A673 (cell line): ENCODE measurements around the gene SDR39U1. TPM values are rescaled to one million over a fixed set of nuclear protein-coding genes. Genes with fewer than 3 reads are reported as not detected.
"Not testable (repeated sequence)": the region's sequence is repeated elsewhere in the genome, so short reads cannot be mapped to it uniquely, and the experiment has no call there.

ENCODE experiments used
- BruUV-seq: library from RNA; stranded (reverse); fragments of 400-500 nt; replicated peaks from 2 replicates; lab custom pipeline; 2021; lab: Mats Ljungman, UMichigan
- CTCF ChIA-PET: fragments of 300-600 bp; sonication (Branson Sonifier 250); formaldehyde crosslinking; loops from one replicate; lab custom pipeline; 2022; ENCODE audit warnings: antibody characterized with exemption; lab: Charles Lee
- POLR2A ChIA-PET: fragments of 300-600 bp; sonication (Branson Sonifier 250); formaldehyde crosslinking; loops from one replicate; lab custom pipeline; 2022; ENCODE audit warnings: antibody characterized with exemption; ENCODE audit not compliant: low non-redundant PET; lab: Charles Lee
- DNase-seq: peaks from one replicate; pipeline ENCODE4 v3.0.0-alpha.2; 2015; ENCODE audit warnings: low spot score
- H3K27ac ChIP-seq: fragments of 200-600 bp; sonication (generic); 2 replicates; pipeline ENCODE4 v1.5.1; 2016; ENCODE audit warnings: mixed run types, low read depth, mild to moderate bottlenecking, mixed read lengths, antibody characterized with exemption, low read length; ENCODE audit not compliant: poor library complexity, severe bottlenecking
- H3K27me3 ChIP-seq: fragments of 200-600 bp; sonication (generic); replicated peaks from 2 replicates; pipeline ENCODE4 v1.6.1; 2017; ENCODE audit warnings: mixed run types, low read depth, mild to moderate bottlenecking, mixed read lengths, antibody characterized with exemption, low read length; ENCODE audit not compliant: insufficient read depth, poor library complexity
- H3K36me3 ChIP-seq: fragments of 200-600 bp; sonication (generic); 2 replicates; pipeline ENCODE4 v1.6.1; 2016; ENCODE audit warnings: mixed run types, mild to moderate bottlenecking, mixed read lengths, antibody characterized with exemption, low read length; ENCODE audit not compliant: insufficient read depth, poor library complexity, severe bottlenecking
- H3K4me1 ChIP-seq: fragments of 200-600 bp; sonication (generic); 2 replicates; pipeline ENCODE4 v1.6.1; 2017; ENCODE audit warnings: mixed run types, mild to moderate bottlenecking, mixed read lengths, antibody characterized with exemption, low read length; ENCODE audit not compliant: insufficient read depth, poor library complexity, severe bottlenecking
- H3K4me3 ChIP-seq: fragments of 200-600 bp; sonication (generic); 2 replicates; pipeline ENCODE4 v1.5.1; 2016; ENCODE audit warnings: low read depth, mixed run types, mild to moderate bottlenecking, mixed read lengths, low read length; ENCODE audit not compliant: poor library complexity, severe bottlenecking
- H3K9me3 ChIP-seq: fragments of 200-600 bp; sonication (generic); 2 replicates; pipeline ENCODE4 v1.6.1; 2016; ENCODE audit warnings: mixed run types, low read depth, mild to moderate bottlenecking, mixed read lengths, antibody characterized with exemption, low read length; ENCODE audit not compliant: poor library complexity, severe bottlenecking
- CTCF ChIP-seq: fragments of 300-800, 200-600 bp; sonication (generic); conservative IDR thresholded peaks from 2 replicates; pipeline ENCODE4 v1.5.1; 2017; ENCODE audit warnings: low read depth, mild to moderate bottlenecking, antibody characterized with exemption, low read length, moderate library complexity, mixed read lengths
- EZH2 ChIP-seq: fragments of 200-600 bp; sonication (generic); IDR thresholded peaks from 2 replicates; pipeline ENCODE4 v1.6.1; 2017; ENCODE audit warnings: borderline replicate concordance, low read depth, mild to moderate bottlenecking, mixed read lengths, antibody characterized with exemption, low read length; ENCODE audit not compliant: poor library complexity, severe bottlenecking
- intact Hi-C: fragments of 100-400 bp; cut with micrococcal nuclease; formaldehyde crosslinking; loops from one replicate; pipeline ENCODE4 v1.10.0; 2022; ENCODE audit not compliant: unreplicated experiment
- total RNA-seq: library from RNA; stranded (reverse); gene quantifications from 2 replicates; pipeline ENCODE4 v1.2.3, GENCODE V29; 2021

SDR39U1 gene
- total RNA-seq, 1 experiment from 2014 or later, result 49.1 TPM

GRCh38 chr14:24459331-24459730 is 16.8 kb upstream of the SDR39U1 start:
- Histone ChIP-seq H3K9me3 (peaks cover under 1% of the 10 kb centered on the region), H3K4me1 (no peaks in the 10 kb centered on the region), H3K36me3 (no peaks in the 10 kb centered on the region), H3K27me3 (no peaks in the 10 kb centered on the region), H3K4me3 (no peak overlapping the region), H3K27ac (no peak overlapping the region)
- ChIA-PET CTCF (no interaction called here), POLR2A (no interaction called here)
- DNase-seq, result no peak
- intact Hi-C loops, result no loop called here
- TF ChIP-seq EZH2 (no peak), CTCF (no peak)
- BruUV-seq, result no TSS peak

GRCh38 chr14:24458736-24459135 is 16.2 kb upstream of the SDR39U1 start:
- Histone ChIP-seq H3K27ac (no peak overlapping the region), H3K9me3 (peaks cover 4% of the 10 kb centered on the region), H3K4me3 (no peak overlapping the region), H3K4me1 (no peaks in the 10 kb centered on the region), H3K27me3 (no peaks in the 10 kb centered on the region), H3K36me3 (no peaks in the 10 kb centered on the region)
- ChIA-PET CTCF (no interaction called here), POLR2A (no interaction called here)
- no peak for TF ChIP-seq CTCF
- no peak for TF ChIP-seq EZH2
- no peak for DNase-seq
- no TSS peak for BruUV-seq
- intact Hi-C loops, result no loop called here

GRCh38 chr14:24456980-24457379 is 14.4 kb upstream of the SDR39U1 start:
- CTCF ChIA-PET, result no interaction called here
- POLR2A ChIA-PET, result no interaction called here
- no peak for DNase-seq
- no peak for TF ChIP-seq EZH2
- TF ChIP-seq CTCF, result no peak
- intact Hi-C loops, result no loop called here
- Histone ChIP-seq H3K4me1 (no peaks in the 10 kb centered on the region), H3K36me3 (no peaks in the 10 kb centered on the region), H3K4me3 (no peak overlapping the region), H3K27me3 (no peaks in the 10 kb centered on the region), H3K9me3 (peaks cover 4% of the 10 kb centered on the region), H3K27ac (no peak overlapping the region)
- no TSS peak for BruUV-seq

- H3K4me1 ChIP-seq, BruUV-seq, H3K27me3 ChIP-seq, intact Hi-C loops, H3K27ac ChIP-seq, H3K4me3 ChIP-seq, H3K9me3 ChIP-seq, POLR2A ChIA-PET, H3K36me3 ChIP-seq, CTCF ChIA-PET, DNase-seq: not testable (repeated sequence)
Observed at GRCh38 chr14:24450828-24451227, 8.3 kb upstream of the SDR39U1 start.
